Measurements from ENCODE around the gene ALKBH8.

ALKBH8 gene

DNA sequence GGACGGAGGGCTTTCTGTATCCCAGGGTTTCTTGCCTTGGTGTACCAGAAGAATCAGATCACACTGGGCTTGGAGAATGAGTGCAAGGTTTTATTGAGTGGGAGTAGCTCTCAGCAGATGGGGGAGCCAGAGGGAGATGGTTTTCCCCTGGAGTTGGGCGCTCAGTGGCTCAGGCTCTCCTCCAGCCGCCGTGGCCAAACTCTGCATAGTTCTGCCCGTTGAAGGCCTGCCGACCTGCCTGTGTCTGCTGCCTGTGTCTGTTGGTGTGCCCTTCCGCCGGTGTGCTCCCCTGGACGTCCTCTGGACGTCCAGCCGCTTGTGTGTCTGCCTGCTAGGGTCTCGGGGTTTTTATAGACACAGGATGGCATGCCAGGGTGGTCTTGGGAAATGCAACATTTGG lies 4.5 kb upstream of the ALKBH8 start (continued):
- TF ChIP-seq ZEB2 (tag by site-specific recombination; IDR thresholded peaks at IDR 0.05): no peak
- TF ChIP-seq, protein P1, sequence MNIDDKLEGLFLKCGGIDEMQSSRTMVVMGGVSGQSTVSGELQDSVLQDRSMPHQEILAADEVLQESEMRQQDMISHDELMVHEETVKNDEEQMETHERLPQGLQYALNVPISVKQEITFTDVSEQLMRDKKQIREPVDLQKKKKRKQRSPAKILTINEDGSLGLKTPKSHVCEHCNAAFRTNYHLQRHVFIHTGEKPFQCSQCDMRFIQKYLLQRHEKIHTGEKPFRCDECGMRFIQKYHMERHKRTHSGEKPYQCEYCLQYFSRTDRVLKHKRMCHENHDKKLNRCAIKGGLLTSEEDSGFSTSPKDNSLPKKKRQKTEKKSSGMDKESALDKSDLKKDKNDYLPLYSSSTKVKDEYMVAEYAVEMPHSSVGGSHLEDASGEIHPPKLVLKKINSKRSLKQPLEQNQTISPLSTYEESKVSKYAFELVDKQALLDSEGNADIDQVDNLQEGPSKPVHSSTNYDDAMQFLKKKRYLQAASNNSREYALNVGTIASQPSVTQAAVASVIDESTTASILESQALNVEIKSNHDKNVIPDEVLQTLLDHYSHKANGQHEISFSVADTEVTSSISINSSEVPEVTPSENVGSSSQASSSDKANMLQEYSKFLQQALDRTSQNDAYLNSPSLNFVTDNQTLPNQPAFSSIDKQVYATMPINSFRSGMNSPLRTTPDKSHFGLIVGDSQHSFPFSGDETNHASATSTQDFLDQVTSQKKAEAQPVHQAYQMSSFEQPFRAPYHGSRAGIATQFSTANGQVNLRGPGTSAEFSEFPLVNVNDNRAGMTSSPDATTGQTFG (tag by site-specific recombination; IDR thresholded peaks at IDR 0.05; ENCODE audit: borderline replicate concordance): no peak
- no peak for TF ChIP-seq MEIS1 (CRISPR knock-in tag; IDR thresholded peaks at IDR 0.05; ENCODE audit: borderline replicate concordance)
- TF ChIP-seq, protein P2, sequence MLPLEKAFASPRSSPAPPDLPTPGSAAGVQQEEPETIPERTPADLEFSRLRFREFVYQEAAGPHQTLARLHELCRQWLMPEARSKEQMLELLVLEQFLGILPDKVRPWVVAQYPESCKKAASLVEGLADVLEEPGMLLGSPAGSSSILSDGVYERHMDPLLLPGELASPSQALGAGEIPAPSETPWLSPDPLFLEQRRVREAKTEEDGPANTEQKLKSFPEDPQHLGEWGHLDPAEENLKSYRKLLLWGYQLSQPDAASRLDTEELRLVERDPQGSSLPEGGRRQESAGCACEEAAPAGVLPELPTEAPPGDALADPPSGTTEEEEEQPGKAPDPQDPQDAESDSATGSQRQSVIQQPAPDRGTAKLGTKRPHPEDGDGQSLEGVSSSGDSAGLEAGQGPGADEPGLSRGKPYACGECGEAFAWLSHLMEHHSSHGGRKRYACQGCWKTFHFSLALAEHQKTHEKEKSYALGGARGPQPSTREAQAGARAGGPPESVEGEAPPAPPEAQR (tag by site-specific recombination; IDR thresholded peaks at IDR 0.05): no peak
- TF ChIP-seq, protein P3, sequence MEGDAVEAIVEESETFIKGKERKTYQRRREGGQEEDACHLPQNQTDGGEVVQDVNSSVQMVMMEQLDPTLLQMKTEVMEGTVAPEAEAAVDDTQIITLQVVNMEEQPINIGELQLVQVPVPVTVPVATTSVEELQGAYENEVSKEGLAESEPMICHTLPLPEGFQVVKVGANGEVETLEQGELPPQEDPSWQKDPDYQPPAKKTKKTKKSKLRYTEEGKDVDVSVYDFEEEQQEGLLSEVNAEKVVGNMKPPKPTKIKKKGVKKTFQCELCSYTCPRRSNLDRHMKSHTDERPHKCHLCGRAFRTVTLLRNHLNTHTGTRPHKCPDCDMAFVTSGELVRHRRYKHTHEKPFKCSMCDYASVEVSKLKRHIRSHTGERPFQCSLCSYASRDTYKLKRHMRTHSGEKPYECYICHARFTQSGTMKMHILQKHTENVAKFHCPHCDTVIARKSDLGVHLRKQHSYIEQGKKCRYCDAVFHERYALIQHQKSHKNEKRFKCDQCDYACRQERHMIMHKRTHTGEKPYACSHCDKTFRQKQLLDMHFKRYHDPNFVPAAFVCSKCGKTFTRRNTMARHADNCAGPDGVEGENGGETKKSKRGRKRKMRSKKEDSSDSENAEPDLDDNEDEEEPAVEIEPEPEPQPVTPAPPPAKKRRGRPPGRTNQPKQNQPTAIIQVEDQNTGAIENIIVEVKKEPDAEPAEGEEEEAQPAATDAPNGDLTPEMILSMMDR (tag by site-specific recombination; IDR thresholded peaks at IDR 0.05): no peak
- no peak for TF ChIP-seq ZNF366 (tag by site-specific recombination; conservative IDR thresholded peaks at IDR 0.05)
- no peak for TF ChIP-seq ZNF585B (tag by site-specific recombination; IDR thresholded peaks at IDR 0.05)

DNA sequence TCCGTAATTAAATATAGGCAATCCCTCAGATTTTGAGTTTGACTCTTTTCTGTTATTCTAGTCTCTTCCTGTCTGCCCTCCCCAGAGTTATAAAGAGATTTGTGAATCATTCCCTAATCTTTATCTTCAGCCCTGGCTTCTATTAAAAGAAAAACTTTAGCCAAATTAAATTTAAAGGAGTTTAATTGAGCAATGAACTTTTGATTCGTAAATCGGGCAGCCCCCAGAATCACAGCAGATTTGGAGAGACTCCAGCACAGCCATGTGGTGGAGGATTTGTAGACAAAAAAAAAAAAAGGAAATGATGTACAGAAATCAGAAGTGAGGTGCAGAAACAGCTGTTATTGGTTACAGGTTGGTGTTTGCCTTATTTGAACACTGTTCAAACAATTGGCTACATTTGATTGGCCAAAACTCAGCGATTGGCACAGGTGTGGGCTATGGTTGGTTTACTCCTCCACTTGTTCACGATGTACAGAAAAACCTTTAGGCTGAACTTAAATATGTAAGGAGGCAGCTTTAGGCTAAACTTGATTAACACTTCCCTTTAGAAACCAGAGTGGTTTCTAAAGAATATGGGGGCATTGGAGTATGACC lies 2.3 kb upstream of the ALKBH8 start:
- Histone ChIP-seq H3K27ac (ENCODE audit: extremely low read depth, low read depth, low read length) (no peak overlapping the region), H3K9me3 (ENCODE audit: control insufficient read depth, insufficient read depth, low read depth, low read length) (no peaks in the 10 kb centered on the region), H3K4me3 (ENCODE audit: low read depth, low read length) (no peak overlapping the region), H3K36me3 (ENCODE audit: control insufficient read depth in 2 of 2, insufficient read depth in 1 of 2, low read length in 2 of 2) (no peaks in the 10 kb centered on the region), H3K4me1 (ENCODE audit: control insufficient read depth, insufficient read depth, low read length) (no peaks in the 10 kb centered on the region)
- CTCF ChIA-PET: interaction anchor here (1.2 to 6.2 kb wide), 6 partner anchors 7 to 203 kb away, joined by 3 to 98 read pairs (median 28); no protein-coding TSS in a partner anchor
- TF ChIP-seq ZBTB48 (tag by site-specific recombination; IDR thresholded peaks at IDR 0.05): no peak
- TF ChIP-seq SP7 (tag by site-specific recombination; IDR thresholded peaks at IDR 0.05): no peak
- no peak for TF ChIP-seq ZFP41 (tag by site-specific recombination; IDR thresholded peaks at IDR 0.05; ENCODE audit: borderline replicate concordance)
- no peak for TF ChIP-seq ZNF350 (tag by site-specific recombination; IDR thresholded peaks at IDR 0.05)
- TF ChIP-seq SCRT2 (tag by site-specific recombination; IDR thresholded peaks at IDR 0.05): no peak
- TF ChIP-seq ZFP69B (tag by site-specific recombination; IDR thresholded peaks at IDR 0.05): no peak
- TF ChIP-seq ZNF335 (tag by site-specific recombination; conservative IDR thresholded peaks at IDR 0.05): no peak
- no peak for TF ChIP-seq ZNF596 (tag by site-specific recombination; IDR thresholded peaks at IDR 0.05)
- no peak for TF ChIP-seq ZNF529 (tag by site-specific recombination; IDR thresholded peaks at IDR 0.05; ENCODE audit: insufficient replicate concordance)
- TF ChIP-seq, protein P4, sequence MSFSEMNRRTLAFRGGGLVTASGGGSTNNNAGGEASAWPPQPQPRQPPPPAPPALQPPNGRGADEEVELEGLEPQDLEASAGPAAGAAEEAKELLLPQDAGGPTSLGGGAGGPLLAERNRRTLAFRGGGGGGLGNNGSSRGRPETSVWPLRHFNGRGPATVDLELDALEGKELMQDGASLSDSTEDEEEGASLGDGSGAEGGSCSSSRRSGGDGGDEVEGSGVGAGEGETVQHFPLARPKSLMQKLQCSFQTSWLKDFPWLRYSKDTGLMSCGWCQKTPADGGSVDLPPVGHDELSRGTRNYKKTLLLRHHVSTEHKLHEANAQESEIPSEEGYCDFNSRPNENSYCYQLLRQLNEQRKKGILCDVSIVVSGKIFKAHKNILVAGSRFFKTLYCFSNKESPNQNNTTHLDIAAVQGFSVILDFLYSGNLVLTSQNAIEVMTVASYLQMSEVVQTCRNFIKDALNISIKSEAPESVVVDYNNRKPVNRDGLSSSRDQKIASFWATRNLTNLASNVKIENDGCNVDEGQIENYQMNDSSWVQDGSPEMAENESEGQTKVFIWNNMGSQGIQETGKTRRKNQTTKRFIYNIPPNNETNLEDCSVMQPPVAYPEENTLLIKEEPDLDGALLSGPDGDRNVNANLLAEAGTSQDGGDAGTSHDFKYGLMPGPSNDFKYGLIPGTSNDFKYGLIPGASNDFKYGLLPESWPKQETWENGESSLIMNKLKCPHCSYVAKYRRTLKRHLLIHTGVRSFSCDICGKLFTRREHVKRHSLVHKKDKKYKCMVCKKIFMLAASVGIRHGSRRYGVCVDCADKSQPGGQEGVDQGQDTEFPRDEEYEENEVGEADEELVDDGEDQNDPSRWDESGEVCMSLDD (tag by site-specific recombination; IDR thresholded peaks at IDR 0.05): no peak
- TF ChIP-seq ZNF837 (tag by site-specific recombination; IDR thresholded peaks at IDR 0.05): no peak
- no peak for TF ChIP-seq ZNF146 (tag by site-specific recombination; IDR thresholded peaks at IDR 0.05)
- TF ChIP-seq, protein P5, sequence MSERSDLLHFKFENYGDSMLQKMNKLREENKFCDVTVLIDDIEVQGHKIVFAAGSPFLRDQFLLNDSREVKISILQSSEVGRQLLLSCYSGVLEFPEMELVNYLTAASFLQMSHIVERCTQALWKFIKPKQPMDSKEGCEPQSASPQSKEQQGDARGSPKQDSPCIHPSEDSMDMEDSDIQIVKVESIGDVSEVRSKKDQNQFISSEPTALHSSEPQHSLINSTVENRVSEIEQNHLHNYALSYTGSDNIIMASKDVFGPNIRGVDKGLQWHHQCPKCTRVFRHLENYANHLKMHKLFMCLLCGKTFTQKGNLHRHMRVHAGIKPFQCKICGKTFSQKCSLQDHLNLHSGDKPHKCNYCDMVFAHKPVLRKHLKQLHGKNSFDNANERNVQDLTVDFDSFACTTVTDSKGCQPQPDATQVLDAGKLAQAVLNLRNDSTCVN (tag by site-specific recombination; optimal IDR thresholded peaks at IDR 0.05): no peak
- no peak for TF ChIP-seq YY1 (tag by site-specific recombination; IDR thresholded peaks at IDR 0.05)
- no peak for TF ChIP-seq ZNF701 (tag by site-specific recombination; IDR thresholded peaks at IDR 0.05)
- no peak for TF ChIP-seq ZNF140 (tag by site-specific recombination; IDR thresholded peaks at IDR 0.05)
- POLR2A ChIA-PET: no interaction called here

Data from HEK293 (cell line).